GM12874 (cell line): Measurements from ENCODE around the gene MALRD1.

Experiments used
- TF ChIP-seq, protein P1 (sequence below): IDR thresholded peaks from 2 replicates; pipeline ENCODE4 v1.5.1; 2011; ENCODE audit warnings: low read depth, mild to moderate bottlenecking, control low read depth, low read length, moderate library complexity; ENCODE audit not compliant: insufficient read depth

The MALRD1 gene

DNA sequence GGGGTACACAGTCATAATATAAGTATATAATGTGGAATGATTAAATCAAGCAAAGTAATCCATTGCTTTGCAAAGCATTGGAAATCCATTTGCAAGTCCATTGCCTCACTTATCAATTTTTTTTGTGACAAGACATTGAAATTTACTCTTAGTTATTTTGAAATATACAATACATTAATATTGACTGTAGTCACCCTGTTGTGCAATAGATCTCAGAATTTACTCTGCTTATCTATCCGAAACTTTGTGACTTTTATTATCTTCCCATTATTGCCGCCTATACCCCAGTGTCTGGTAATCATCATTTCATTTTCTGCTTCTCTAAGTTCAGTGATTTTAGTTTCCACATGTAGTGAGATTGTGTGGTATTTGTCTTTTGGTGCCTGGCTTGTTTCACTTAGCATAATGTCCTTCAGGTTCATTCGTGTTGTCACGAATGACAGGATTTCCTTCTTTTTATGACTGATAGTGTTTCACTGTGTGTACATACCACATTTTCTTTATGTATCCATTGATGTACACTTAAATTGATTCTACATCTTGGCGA lies 5.8 kb downstream of the MALRD1 start:
- TF ChIP-seq, protein P1, sequence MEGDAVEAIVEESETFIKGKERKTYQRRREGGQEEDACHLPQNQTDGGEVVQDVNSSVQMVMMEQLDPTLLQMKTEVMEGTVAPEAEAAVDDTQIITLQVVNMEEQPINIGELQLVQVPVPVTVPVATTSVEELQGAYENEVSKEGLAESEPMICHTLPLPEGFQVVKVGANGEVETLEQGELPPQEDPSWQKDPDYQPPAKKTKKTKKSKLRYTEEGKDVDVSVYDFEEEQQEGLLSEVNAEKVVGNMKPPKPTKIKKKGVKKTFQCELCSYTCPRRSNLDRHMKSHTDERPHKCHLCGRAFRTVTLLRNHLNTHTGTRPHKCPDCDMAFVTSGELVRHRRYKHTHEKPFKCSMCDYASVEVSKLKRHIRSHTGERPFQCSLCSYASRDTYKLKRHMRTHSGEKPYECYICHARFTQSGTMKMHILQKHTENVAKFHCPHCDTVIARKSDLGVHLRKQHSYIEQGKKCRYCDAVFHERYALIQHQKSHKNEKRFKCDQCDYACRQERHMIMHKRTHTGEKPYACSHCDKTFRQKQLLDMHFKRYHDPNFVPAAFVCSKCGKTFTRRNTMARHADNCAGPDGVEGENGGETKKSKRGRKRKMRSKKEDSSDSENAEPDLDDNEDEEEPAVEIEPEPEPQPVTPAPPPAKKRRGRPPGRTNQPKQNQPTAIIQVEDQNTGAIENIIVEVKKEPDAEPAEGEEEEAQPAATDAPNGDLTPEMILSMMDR, result no peak

DNA sequence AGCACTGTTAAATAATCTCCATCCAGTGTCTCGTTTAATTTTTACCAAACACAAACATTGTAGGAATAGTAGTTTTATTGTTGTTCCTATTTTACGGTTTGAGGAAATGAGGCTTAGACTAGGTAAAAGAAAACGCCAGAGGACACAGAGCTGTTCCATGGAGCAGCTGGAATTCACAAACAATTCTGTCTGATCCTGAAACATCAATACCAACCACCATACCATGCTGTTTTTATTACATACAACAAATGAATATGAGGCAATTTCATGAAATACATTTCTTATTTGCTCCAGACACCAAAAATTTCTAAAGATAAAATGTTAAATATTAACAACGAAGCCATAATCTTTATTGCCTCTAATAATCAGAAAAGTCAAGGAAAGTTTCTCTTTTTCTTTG lies 9.4 kb downstream of the MALRD1 start:
- TF ChIP-seq, protein P1, result no peak

DNA sequence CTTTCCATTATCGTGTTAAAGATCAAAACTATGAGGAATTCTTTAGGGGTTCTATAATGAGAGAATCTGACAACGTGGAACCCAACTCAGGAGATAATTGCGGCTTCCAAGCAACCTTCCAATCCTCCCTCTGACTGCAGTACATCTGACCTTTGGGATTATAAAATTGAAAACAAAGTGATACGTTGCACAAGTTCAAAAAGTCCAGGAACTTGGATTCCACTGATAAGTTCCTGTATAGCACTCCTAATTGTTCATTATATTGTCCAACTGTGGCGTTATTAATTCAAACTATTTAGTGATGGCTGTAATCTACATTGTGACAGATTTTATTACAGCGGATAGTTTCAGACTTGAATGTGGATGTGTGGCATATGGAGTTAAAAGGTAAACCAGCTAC lies 15.4 kb downstream of the MALRD1 start:
- TF ChIP-seq, protein P1, result no peak

DNA sequence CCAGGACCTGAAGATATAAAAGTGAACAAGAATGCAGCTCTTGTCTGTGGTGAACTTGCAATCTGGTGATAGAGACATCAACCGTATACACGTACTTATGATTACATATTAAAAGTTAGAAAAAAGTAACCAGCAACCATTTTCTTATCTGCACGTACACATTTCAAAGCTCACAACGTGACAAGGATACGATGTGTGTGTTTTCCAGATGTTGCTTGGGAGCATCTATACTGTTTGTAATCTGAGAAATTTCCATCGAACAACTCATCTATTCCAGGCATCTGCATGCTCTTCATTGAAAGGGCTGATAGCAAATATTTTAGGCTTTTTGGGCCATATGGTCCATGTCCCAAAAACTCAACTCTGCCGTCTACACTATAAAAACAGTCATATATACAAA lies 23.3 kb downstream of the MALRD1 start:
- TF ChIP-seq, protein P1, result no peak

DNA sequence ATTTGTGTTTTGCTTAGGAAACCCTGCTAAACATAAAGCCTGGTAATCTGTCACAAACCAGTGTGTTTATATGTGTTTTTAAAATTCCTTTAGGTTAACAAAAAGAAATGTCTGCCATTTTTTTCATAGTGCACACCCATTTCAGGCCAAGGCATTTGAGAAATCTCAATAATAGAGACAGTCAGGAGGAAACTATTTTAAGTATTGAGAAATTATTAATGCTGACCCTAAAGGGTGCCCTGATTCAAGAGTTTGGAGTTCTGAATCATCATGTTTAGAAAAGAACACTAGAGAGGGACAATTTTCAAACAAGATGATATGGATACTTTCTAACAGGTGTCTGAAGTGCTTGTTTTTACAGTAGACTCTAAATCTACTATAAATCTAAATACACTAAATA lies 28.7 kb downstream of the MALRD1 start:
- TF ChIP-seq, protein P1, result no peak

DNA sequence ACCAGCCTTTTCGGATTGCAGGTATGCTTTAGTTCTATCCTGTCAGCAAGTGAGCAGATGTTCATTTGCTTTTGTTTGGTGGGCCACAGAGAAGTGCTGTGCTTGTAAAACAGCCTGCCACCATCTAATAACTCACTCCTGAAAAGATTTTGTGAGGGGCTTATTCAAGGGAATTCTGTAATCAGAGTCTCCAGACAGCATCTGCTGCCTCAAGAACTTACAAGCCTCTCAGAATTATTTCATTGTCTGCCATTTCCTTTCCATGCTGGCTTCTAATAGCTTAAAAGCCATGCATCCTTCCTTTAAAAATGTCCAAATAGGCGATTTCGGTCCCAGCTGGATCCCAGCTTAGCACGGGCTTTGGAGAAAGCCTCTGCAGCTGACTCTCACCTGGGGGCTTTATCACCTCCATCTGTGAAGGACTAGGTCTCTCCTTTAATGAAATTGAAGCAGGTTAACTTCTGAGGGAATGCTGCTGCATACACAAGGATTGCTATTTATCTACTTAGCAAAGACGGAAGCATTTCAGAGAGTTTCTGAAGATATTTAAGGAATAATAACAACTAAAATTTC lies 48.0 kb downstream of the MALRD1 start:
- TF ChIP-seq, protein P1, result no peak

DNA sequence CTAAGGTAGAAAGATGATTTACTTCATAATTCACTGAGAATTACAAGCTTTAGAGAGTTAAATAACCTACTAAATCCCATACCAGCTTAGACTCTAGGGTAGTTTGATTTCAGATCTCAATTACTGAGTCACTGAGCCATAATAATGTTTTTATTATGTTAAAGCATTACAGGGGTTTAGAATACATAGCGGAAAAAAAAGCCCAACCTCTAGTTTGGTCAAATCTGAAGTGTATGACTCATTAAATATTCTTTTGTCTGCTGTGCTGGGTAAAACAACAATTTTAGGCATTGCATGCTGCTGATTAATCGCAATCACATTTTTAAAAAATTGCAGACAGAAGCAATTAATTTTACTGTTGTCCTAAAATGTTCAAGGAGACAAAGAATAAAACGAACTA lies 48.5 kb downstream of the MALRD1 start:
- TF ChIP-seq, protein P1, result no peak
